ENCODE measurements around the gene FRY. TPM values are rescaled to one million over a fixed set of nuclear protein-coding genes. Genes with fewer than 3 reads are reported as not detected.

FRY gene
- total RNA-seq, 1 donor from 2014 or later, result 4.5 TPM

DNA sequence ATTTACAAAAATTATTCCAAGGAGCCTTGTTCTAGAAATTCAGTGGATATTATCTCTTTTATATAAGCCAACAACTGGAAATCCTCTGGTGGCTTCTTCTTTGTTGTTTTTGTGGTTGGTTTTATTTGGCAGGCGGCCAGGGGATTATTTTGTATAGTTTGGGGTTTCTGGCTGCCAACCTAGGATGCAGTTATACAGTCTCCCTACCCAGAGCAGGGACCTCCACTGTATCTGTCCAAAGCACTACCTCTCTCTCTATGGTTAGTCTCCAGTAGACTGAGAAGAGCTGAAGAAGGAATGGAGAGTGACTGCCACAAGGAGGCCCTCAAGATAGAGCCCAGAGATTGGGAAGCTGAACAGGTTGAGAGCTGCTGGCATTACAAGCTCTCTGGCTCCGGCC is 203.3 kb downstream of the FRY start:
- TF ChIP-seq, protein P1, sequence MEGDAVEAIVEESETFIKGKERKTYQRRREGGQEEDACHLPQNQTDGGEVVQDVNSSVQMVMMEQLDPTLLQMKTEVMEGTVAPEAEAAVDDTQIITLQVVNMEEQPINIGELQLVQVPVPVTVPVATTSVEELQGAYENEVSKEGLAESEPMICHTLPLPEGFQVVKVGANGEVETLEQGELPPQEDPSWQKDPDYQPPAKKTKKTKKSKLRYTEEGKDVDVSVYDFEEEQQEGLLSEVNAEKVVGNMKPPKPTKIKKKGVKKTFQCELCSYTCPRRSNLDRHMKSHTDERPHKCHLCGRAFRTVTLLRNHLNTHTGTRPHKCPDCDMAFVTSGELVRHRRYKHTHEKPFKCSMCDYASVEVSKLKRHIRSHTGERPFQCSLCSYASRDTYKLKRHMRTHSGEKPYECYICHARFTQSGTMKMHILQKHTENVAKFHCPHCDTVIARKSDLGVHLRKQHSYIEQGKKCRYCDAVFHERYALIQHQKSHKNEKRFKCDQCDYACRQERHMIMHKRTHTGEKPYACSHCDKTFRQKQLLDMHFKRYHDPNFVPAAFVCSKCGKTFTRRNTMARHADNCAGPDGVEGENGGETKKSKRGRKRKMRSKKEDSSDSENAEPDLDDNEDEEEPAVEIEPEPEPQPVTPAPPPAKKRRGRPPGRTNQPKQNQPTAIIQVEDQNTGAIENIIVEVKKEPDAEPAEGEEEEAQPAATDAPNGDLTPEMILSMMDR (IDR thresholded peaks at IDR 0.05; ENCODE audit: unreplicated experiment), result no peak
- no peak overlapping the region for H3K27ac Mint-ChIP-seq (ENCODE audit: unreplicated experiment)
- DNase-seq (ENCODE audit: low spot score), result no peak
- no peak overlapping the region for H3K4me3 Mint-ChIP-seq (ENCODE audit: unreplicated experiment)
- H3K27me3 Mint-ChIP-seq (ENCODE audit: unreplicated experiment), result no peaks in the 10 kb centered on the region
- H3K9me3 Mint-ChIP-seq (ENCODE audit: unreplicated experiment), result no peaks in the 10 kb centered on the region
- H3K4me1 Mint-ChIP-seq (ENCODE audit: unreplicated experiment), result no peaks in the 10 kb centered on the region
- H3K36me3 Mint-ChIP-seq (ENCODE audit: low read depth, unreplicated experiment), result no peaks in the 10 kb centered on the region

DNA sequence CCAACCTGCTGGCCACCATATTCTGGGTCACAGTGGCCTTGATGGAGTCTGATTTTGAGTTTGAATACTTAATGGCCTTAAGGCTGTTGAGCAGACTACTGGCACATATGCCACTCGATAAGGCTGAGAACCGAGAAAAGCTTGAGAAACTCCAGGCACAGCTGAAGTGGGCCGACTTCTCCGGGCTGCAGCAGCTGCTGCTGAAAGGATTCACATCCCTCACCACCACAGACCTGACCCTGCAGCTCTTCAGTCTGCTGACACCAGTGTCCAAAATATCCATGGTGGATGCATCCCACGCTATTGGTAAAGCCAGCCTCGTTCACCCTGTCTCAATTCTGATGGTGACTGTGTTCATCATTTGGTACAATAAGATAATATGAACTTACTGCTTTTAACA is 206.1 kb downstream of the FRY start:
- H3K9me3 Mint-ChIP-seq (ENCODE audit: unreplicated experiment), result no peaks in the 10 kb centered on the region
- TF ChIP-seq, protein P1 (IDR thresholded peaks at IDR 0.05; ENCODE audit: unreplicated experiment), result no peak
- no peak overlapping the region for H3K27ac Mint-ChIP-seq (ENCODE audit: unreplicated experiment)
- no peak overlapping the region for H3K4me3 Mint-ChIP-seq (ENCODE audit: unreplicated experiment)
- no peaks in the 10 kb centered on the region for H3K27me3 Mint-ChIP-seq (ENCODE audit: unreplicated experiment)
- no peaks in the 10 kb centered on the region for H3K36me3 Mint-ChIP-seq (ENCODE audit: low read depth, unreplicated experiment)
- no peaks in the 10 kb centered on the region for H3K4me1 Mint-ChIP-seq (ENCODE audit: unreplicated experiment)
- no peak for DNase-seq (ENCODE audit: low spot score)

DNA sequence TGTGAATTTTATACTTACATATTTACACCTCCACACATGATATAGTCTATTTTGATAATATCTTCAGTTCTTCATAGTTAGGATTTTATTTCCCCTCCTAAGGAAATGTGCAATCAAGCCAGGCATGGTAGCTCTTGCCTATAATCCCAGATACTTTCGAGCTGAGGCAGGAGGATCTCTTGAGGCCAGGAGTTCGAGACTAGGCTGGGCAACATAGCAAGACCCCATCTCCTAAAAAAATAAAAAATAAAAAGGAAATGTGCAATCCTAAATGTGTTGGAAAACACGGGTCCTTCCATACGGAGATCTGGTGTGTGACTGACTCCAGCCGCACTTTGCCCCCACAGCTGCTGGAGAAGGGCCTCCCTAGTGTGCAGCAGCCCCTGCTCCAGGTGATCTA is 212.1 kb downstream of the FRY start:
- H3K4me1 Mint-ChIP-seq (ENCODE audit: unreplicated experiment), result peaks cover 6% of the 10 kb centered on the region
- no peak overlapping the region for H3K27ac Mint-ChIP-seq (ENCODE audit: unreplicated experiment)
- TF ChIP-seq, protein P1 (IDR thresholded peaks at IDR 0.05; ENCODE audit: unreplicated experiment), result no peak
- no peaks in the 10 kb centered on the region for H3K27me3 Mint-ChIP-seq (ENCODE audit: unreplicated experiment)
- no peaks in the 10 kb centered on the region for H3K9me3 Mint-ChIP-seq (ENCODE audit: unreplicated experiment)
- no peaks in the 10 kb centered on the region for H3K36me3 Mint-ChIP-seq (ENCODE audit: low read depth, unreplicated experiment)
- H3K4me3 Mint-ChIP-seq (ENCODE audit: unreplicated experiment), result no peak overlapping the region
- no peak for DNase-seq (ENCODE audit: low spot score)

DNA sequence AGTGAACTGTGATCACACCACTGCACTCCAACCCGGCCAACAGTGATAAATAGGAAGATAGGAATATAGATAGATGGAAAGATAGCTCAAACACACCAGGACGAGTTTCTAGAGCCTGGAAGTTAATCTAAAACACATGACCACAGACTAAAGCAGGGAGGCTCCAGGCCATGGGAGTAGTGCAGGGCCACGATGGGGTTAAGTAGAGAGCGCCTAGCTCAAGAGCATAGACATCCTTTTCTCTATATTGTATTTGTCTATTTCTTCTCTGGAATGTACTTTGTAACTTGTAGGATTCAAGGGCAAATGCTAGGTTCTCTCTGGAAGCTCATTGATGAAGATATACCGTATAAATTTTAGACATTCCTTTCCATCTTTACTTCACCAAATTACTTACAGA is 214.0 kb downstream of the FRY start:
- Mint-ChIP-seq H3K4me3 (ENCODE audit: unreplicated experiment) (no peak overlapping the region), H3K36me3 (ENCODE audit: low read depth, unreplicated experiment) (no peaks in the 10 kb centered on the region)

DNA sequence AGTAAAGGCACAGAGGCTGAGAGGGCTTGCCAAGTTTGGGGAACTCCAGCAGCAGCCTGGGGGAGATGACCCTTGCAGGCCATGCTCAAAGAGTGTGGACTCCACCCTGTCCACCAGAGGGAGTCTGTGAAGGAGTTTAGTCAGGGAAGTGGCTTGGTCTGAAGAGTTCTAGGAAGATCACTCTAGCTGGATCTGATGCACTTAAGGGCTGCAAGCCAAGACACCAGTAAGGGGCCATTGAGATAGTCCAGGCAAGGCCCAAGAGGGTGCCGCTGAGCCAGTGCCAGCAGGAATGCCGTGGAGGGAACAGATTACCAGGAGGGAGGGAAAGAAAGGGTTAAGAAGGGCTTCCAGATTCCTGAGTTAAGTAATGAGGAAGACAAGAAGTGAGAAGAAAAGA is 214.9 kb downstream of the FRY start:
- TF ChIP-seq, protein P1 (IDR thresholded peaks at IDR 0.05; ENCODE audit: unreplicated experiment), result peak; percentile 87
- no peak overlapping the region for H3K27ac Mint-ChIP-seq (ENCODE audit: unreplicated experiment)
- H3K9me3 Mint-ChIP-seq (ENCODE audit: unreplicated experiment), result no peaks in the 10 kb centered on the region
- no peak overlapping the region for H3K4me3 Mint-ChIP-seq (ENCODE audit: unreplicated experiment)
- H3K27me3 Mint-ChIP-seq (ENCODE audit: unreplicated experiment), result no peaks in the 10 kb centered on the region
- H3K4me1 Mint-ChIP-seq (ENCODE audit: unreplicated experiment), result peaks cover 6% of the 10 kb centered on the region
- peak; percentile 77 for DNase-seq (ENCODE audit: low spot score)
- H3K36me3 Mint-ChIP-seq (ENCODE audit: low read depth, unreplicated experiment), result no peaks in the 10 kb centered on the region

More for the DNA sequence above, 214.0 kb downstream of the FRY start:
- Mint-ChIP-seq H3K4me1 (ENCODE audit: unreplicated experiment) (peaks cover 6% of the 10 kb centered on the region), H3K27ac (ENCODE audit: unreplicated experiment) (no peak overlapping the region), H3K27me3 (ENCODE audit: unreplicated experiment) (no peaks in the 10 kb centered on the region), H3K9me3 (ENCODE audit: unreplicated experiment) (no peaks in the 10 kb centered on the region)
- TF ChIP-seq, protein P1 (IDR thresholded peaks at IDR 0.05; ENCODE audit: unreplicated experiment), result no peak
- DNase-seq (ENCODE audit: low spot score), result no peak
